Measurements from ENCODE around the gene CEP164. TPM values are rescaled to one million over a fixed set of nuclear protein-coding genes. Genes with fewer than 3 reads are reported as not detected.
A peak's percentile ranks its signal among the peaks of the same experiment; 100 is the strongest.

CEP164 gene
- total RNA-seq (10 to 100 TPM; 38.6 to 45.4 TPM), polyA plus RNA-seq (10 to 100 TPM; 11.3 to 15.6 (median 14.9) TPM), total RNA-seq (65.7 to 93.8 (median 80.8) reads per million in 6 experiments)

DNA sequence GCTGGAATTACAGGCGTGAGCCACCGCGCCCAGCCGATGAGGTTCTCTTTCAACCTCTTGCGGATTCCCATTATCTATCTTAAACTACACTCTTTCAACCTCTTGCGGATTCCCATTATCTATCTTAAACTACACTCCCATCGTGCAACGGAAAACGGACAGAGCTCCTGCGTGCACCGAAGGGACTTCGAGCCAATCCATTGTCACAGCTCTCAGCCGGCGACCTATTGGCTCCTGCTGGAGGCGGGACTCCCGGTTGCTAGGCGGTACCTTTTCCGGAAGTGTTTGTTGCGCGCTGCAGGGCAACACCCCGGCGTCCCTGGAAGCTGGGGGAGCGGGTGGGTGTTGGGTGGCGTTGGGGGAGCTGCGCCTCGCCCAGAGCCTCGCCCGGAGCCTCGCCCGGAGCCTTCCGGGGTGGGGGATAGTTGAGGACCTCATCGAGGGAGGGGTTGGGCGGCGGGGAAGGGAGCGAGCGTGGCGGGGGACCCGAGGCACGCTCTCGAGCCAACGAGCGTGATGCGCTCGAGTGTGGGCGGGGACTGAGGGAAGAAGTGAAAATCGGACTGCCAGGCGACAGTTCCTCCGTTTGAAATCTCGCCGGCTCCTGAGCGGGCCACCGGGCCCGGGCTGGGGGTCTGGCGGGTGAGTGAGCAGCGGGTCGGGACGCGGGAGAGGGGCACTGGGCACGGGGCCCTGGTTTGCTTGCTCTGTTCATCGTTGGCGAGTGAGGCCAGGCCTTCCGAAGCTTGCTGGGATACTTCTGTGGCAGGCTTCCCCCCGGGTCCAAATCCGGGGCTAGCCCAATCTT is at the start of gene CEP164:
Gene CEP164, plus strand, starts transcription at position 288 of the 808 bp plus-strand sequence. CDS start 10,733 bp downstream, outside the sequence.
- peak; percentile 82 to 97 (median 94) for DNase-seq
- H3K4me3 Mint-ChIP-seq: peak within 1 kb of the TSS in 8 of 10 donors; percentile 29 to 65 (median 58)
- H3K36me3 Mint-ChIP-seq: peaks cover 0 to 4% (median 0%) of the 10 kb centered on the region in 3 donors
- POLR2A ChIA-PET: interaction anchor here (0.5 to 1.1 kb wide), 6 partner anchors 9 to 555 kb away, joined by 3 to 5 read pairs (median 4); partner anchors contain the start of genes BUD13 and PCSK7
- no peaks in the 10 kb centered on the region for H3K9me3 Mint-ChIP-seq
- H3K27ac Mint-ChIP-seq: peak within 1 kb of the TSS in 6 of 10 donors; percentile 56 to 88 (median 76)
- H3K27me3 Mint-ChIP-seq: peaks cover 0 to 2% (median 0%) of the 10 kb centered on the region in 5 donors
- H3K4me1 Mint-ChIP-seq: peaks cover 0 to 16% (median 10%) of the 10 kb centered on the region in 4 donors
- peak; percentile 91 to 93 for ATAC-seq

DNA sequence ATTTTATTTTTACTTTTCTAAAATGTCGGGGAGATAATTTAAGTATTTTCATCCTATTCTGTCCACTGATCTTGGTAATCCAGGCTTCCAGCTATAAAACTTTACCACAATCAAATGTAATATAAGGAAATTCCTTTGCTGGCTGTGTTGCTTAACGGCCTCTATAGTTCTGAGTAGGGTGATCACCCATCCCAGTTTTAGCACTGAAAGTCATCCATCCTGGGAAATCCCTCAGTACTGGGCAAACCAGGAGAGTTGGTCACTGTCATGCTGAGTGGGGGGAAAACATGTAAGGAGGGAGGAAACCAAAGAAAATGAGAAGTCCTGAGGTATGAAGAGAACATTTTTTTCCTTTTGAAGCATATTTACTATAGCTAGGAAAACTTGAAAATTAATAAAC is 49.3 kb upstream of the CEP164 start:
- no peaks in the 10 kb centered on the region for H3K27me3 Mint-ChIP-seq
- H3K4me1 Mint-ChIP-seq: peaks cover 0 to 20% (median 3%) of the 10 kb centered on the region in 4 donors
- no peak for ATAC-seq
- peaks cover 14 to 62% (median 25%) of the 10 kb centered on the region in 3 donors for H3K36me3 Mint-ChIP-seq
- H3K9me3 Mint-ChIP-seq: peaks cover 0 to 3% (median 0%) of the 10 kb centered on the region in 9 donors
- no peak for DNase-seq
- peak overlapping the region in 1 of 10 donors; percentile 43 for H3K27ac Mint-ChIP-seq
- H3K4me3 Mint-ChIP-seq: no peak overlapping the region
- POLR2A ChIA-PET: no interaction called here

DNA sequence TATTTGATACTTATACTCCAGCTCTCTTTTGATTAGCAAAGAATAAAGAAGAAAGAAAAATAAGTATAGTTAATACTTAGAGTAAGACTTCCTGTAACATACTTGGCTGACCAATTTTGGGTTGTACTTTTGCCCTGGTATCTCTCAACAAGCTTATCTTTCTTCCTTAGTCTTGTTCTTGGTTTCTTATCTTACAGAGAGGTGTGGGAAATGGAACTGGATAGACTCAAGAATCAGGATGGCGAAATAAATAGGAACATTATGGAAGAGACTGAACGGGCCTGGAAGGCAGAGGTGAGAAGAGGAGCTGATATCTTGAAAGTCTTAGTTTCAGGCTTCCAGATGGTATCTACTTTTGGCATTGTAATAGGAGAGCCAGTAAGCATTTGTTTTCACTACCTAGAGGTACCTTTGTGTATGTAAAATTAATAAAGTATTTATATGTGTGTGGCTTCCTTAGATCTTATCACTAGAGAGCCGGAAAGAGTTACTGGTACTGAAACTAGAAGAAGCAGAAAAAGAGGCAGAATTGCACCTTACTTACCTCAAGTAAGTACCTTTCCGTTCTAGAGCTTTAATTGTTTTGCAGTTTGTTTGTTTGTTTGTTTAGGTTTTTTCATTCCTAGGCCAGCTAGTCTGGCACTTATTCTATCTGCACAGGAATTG is 47.8 kb upstream of the CEP164 start:
- peak overlapping the region in 6 of 10 donors; percentile 19 to 96 (median 51) for H3K27ac Mint-ChIP-seq
- H3K9me3 Mint-ChIP-seq: no peaks in the 10 kb centered on the region
- peaks cover 0 to 17% (median 3%) of the 10 kb centered on the region in 4 donors for H3K4me1 Mint-ChIP-seq
- no peaks in the 10 kb centered on the region for H3K27me3 Mint-ChIP-seq
- peak overlapping the region in 2 of 10 donors; percentile 46 to 70 for H3K4me3 Mint-ChIP-seq
- ATAC-seq: no peak
- POLR2A ChIA-PET: no interaction called here
- H3K36me3 Mint-ChIP-seq: peaks cover 14 to 67% (median 21%) of the 10 kb centered on the region in 3 donors
- no peak for DNase-seq

DNA sequence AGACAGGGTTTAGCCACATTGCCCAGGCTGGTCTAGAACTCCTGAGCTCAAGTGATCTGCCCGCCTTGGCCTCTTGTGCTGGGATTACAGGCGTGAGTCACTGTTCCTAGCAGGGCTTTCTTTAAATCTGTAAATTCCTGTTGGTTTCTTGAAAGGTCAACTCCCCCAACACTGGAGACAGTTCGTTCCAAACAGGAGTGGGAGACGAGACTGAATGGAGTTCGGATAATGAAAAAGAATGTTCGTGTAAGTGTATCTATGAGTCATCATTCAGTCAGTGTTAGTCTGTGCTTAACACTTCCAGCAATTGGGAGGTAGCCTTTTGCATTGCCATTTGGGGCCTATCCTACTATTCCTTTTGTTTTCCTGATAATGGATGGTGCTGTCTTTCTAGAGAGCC is 46.5 kb upstream of the CEP164 start:
- peaks cover 0 to 7% (median 3%) of the 10 kb centered on the region in 4 donors for H3K4me1 Mint-ChIP-seq
- H3K27ac Mint-ChIP-seq: peak overlapping the region in 2 of 10 donors; percentile 15 to 19
- DNase-seq (no peak), ATAC-seq (no peak)
- H3K36me3 Mint-ChIP-seq: peaks cover 14 to 68% (median 25%) of the 10 kb centered on the region in 3 donors
- H3K9me3 Mint-ChIP-seq: no peaks in the 10 kb centered on the region
- peak overlapping the region in 1 of 10 donors; percentile 18 for H3K4me3 Mint-ChIP-seq
- POLR2A ChIA-PET: no interaction called here
- no peaks in the 10 kb centered on the region for H3K27me3 Mint-ChIP-seq

DNA sequence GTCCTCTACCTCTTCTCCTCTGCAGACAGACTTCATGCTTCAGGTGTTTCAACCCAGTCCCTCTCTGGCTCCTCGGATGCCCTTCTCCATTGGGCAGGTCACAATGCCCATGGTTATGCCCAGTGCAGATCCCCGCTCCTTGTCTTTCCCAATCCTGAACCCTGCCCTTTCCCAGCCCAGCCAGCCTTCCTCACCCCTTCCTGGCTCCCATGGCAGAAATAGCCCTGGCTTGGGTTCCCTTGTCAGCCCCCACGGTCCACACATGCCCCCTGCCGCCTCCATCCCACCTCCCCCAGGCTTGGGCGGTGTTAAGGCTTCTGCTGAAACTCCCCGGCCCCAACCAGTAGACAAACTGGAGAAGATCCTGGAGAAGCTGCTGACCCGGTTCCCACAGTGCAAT is 45.8 kb upstream of the CEP164 start:
- DNase-seq (no peak), ATAC-seq (no peak)
- POLR2A ChIA-PET: no interaction called here
- Mint-ChIP-seq H3K4me1 (peaks cover 0 to 7% (median 3%) of the 10 kb centered on the region in 4 donors), H3K4me3 (no peak overlapping the region), H3K27me3 (no peaks in the 10 kb centered on the region), H3K27ac (peak overlapping the region in 3 of 10 donors; percentile 19 to 60 (median 53)), H3K9me3 (no peaks in the 10 kb centered on the region), H3K36me3 (peaks cover 14 to 75% (median 27%) of the 10 kb centered on the region in 3 donors)

DNA sequence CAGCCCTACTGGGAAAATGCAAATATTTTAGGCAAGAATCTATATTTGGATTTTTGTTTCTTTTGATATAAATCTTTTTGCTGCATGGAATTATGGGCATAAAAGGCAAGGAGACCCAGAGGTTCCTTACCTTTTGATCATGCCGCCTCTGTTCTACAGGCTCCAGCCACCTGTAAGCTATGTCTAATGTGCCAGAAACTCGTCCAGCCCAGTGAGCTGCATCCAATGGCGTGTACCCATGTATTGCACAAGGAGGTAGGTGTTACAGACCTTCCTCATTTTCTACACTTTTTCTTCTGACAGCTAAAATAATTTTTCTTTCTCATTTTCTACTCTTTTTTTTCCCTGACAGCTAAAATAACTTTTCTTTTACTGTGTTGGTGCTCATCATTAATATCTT is 44.7 kb upstream of the CEP164 start:
- Mint-ChIP-seq H3K36me3 (peaks cover 14 to 79% (median 27%) of the 10 kb centered on the region in 3 donors), H3K4me3 (no peak overlapping the region), H3K27me3 (no peaks in the 10 kb centered on the region), H3K4me1 (peaks cover 0 to 7% (median 3%) of the 10 kb centered on the region in 4 donors), H3K27ac (peak overlapping the region in 1 of 10 donors; percentile 13), H3K9me3 (no peaks in the 10 kb centered on the region)
- DNase-seq (no peak), ATAC-seq (no peak)
- POLR2A ChIA-PET: interaction anchor here (1.6 kb wide), 1 partner anchor 56 kb away, joined by 3 read pairs; no protein-coding TSS in a partner anchor

DNA sequence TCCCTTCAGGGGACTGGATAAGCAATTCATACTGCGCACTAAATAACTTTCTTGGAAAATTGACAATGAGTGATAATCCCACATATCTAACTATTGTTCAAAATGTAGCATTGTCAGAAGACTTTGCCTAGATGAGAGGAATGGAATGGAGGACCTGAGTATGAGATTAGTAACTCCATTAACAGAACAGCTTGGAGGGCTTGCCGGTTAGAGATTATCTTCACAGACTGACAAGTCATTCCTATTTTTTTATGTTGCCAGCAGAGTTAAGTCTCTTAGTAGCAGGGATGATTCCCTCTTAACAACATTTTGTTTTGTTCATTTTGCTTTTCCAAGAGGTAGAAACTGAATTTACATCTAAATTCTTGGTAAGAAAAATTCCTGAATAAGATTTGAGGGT is 43.6 kb upstream of the CEP164 start:
- H3K27ac Mint-ChIP-seq: no peak overlapping the region
- ATAC-seq: no peak
- H3K36me3 Mint-ChIP-seq: peaks cover 14 to 80% (median 29%) of the 10 kb centered on the region in 3 donors
- DNase-seq: no peak
- peaks cover 0 to 7% (median 2%) of the 10 kb centered on the region in 4 donors for H3K4me1 Mint-ChIP-seq
- no peaks in the 10 kb centered on the region for H3K9me3 Mint-ChIP-seq
- no peaks in the 10 kb centered on the region for H3K27me3 Mint-ChIP-seq
- no peak overlapping the region for H3K4me3 Mint-ChIP-seq
- POLR2A ChIA-PET: interaction anchor here (1.6 kb wide), 1 partner anchor 57 kb away, joined by 3 read pairs; no protein-coding TSS in a partner anchor

DNA sequence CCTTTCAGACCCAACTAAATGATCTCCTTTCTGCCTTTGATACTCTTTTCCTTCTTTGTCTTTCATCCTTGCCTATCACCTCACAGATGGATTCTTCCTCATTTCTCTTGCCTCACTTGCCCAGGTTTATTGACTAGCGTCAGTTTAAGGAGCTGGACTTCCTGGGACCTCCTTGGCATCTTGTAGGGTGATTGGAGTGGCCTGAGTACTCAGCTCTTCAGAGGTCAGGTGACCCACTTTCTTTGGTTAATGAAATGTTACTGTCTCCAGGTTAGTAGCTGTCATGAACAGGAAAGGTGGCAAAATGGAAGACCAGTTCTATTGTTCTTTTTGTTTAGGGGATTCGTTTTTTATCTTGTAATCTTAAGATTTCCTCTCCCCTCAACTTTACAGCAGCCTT is 41.1 kb upstream of the CEP164 start:
- H3K27ac Mint-ChIP-seq: peak overlapping the region in 3 of 10 donors; percentile 0 to 35 (median 8)
- DNase-seq (no peak), ATAC-seq (no peak)
- H3K36me3 Mint-ChIP-seq: peaks cover 13 to 64% (median 26%) of the 10 kb centered on the region in 3 donors
- no peaks in the 10 kb centered on the region for H3K27me3 Mint-ChIP-seq
- POLR2A ChIA-PET: no interaction called here
- no peaks in the 10 kb centered on the region for H3K9me3 Mint-ChIP-seq
- no peaks in the 10 kb centered on the region for H3K4me1 Mint-ChIP-seq
- no peak overlapping the region for H3K4me3 Mint-ChIP-seq

DNA sequence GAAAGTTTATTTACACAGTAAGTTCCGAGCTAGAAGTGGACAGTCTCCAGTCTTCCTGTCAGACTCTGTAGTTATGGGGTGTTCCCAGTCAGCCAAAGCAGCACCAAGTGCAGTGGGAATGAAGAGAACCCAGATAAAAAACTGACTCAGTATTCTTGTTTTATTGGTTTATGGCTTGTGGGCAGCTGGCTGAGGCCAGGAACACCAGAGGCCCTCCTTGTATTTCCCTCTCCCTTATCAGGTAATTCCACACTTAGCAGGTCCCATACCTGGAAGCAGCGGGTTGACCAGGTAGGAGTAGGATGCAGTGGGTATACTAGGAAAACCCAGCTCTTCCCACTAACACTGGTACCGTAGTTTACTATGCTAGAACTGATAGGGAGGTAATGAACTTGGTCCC is 40.0 kb upstream of the CEP164 start:
- Mint-ChIP-seq H3K27ac (peak overlapping the region in 1 of 10 donors; percentile 75), H3K9me3 (no peaks in the 10 kb centered on the region), H3K27me3 (no peaks in the 10 kb centered on the region), H3K4me1 (no peaks in the 10 kb centered on the region), H3K36me3 (peaks cover 2 to 53% (median 24%) of the 10 kb centered on the region in 3 donors), H3K4me3 (no peak overlapping the region)
- DNase-seq (no peak), ATAC-seq (no peak)
- POLR2A ChIA-PET: no interaction called here

DNA sequence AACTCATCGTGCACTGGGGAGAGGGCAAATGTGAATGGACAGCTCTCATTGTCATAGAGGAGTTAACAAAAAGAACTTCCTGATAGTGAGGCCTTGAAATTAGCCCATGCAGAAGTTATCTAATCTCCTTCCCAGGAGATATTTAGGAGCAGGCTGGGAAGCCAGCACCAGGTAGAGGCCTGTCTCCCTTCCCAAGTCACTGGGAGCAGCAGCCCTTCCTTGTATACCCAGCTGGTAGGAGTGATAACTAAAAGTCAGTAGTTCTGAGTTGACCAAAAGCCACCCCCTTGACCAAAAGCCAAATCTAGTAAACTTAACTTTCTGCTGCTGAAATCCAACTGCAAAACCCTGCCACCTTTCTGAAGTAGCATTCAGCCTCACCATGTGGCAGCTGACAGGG is 37.9 kb upstream of the CEP164 start:
- Mint-ChIP-seq H3K9me3 (no peaks in the 10 kb centered on the region), H3K4me3 (no peak overlapping the region), H3K4me1 (no peaks in the 10 kb centered on the region), H3K27ac (peak overlapping the region in 1 of 10 donors; percentile 63), H3K27me3 (no peaks in the 10 kb centered on the region), H3K36me3 (peaks cover 0 to 37% (median 17%) of the 10 kb centered on the region in 3 donors)
- POLR2A ChIA-PET: no interaction called here
- DNase-seq: no peak
- ATAC-seq: no peak

DNA sequence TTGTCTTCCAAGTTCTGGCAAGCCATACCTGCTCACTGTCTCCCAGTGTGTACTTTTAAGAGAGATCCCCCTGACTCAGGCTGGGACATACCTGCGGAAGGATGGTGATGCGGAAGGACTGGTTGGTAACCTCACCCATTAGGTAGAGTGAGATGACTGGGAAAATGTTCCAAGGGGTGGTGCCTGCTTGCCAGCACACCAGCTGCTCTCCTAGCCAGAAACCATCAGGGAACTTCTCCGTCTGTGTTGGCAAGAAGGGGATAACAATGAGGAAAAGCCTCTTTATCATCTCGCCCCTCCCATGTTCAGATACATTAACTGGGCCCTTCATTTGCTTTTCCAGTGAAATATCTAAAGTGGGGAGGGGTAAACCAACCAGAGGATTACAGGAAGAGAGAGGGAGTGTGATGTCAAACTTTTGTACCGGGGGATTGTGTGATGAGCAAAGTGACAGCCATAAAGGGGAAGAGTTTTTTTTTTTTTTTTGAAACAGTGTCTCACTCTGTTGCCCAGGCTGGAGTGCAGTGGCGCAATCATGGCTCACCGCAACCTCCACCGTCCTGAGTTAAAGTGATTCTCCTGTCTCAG is 36.8 kb upstream of the CEP164 start, which contains the start of gene BACE1-AS:
Gene BACE1-AS, plus strand, starts transcription at position 538 of the 588 bp plus-strand sequence.
- DNase-seq (no peak), ATAC-seq (no peak)
- no peaks in the 10 kb centered on the region for H3K9me3 Mint-ChIP-seq
- peak within 1 kb of the TSS in 2 of 10 donors; percentile 3 to 53 for H3K27ac Mint-ChIP-seq
- no peak within 1 kb of the TSS for H3K4me3 Mint-ChIP-seq
- H3K27me3 Mint-ChIP-seq: no peaks in the 10 kb centered on the region
- peaks cover 0 to 32% (median 11%) of the 10 kb centered on the region in 3 donors for H3K36me3 Mint-ChIP-seq
- POLR2A ChIA-PET: no interaction called here
- H3K4me1 Mint-ChIP-seq: no peaks in the 10 kb centered on the region

DNA sequence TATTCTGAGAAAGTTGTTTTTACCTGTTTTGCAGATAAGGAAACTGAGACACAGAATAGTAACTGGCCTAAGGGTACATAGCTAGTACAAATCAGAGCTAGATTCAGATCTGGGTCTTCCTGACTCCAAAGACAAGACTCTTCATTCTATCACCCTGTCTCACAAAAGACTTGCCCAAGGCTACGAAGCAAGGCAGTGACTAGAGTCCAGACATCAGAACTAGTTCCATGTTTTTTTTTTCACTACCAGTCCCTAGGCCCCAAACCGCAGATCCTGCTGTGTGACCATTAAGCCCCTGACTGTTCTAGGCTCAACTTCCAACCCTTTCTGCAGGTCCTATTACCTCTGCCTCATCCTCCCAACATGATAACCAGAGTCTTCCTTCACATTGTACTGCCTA is 35.0 kb upstream of the CEP164 start:
- no peak overlapping the region for H3K4me3 Mint-ChIP-seq
- ATAC-seq: no peak
- no peak for DNase-seq
- H3K27me3 Mint-ChIP-seq: no peaks in the 10 kb centered on the region
- peak overlapping the region in 1 of 10 donors; percentile 23 for H3K27ac Mint-ChIP-seq
- peaks cover 0 to 1% (median 0%) of the 10 kb centered on the region in 4 donors for H3K4me1 Mint-ChIP-seq
- no peaks in the 10 kb centered on the region for H3K9me3 Mint-ChIP-seq
- POLR2A ChIA-PET: no interaction called here
- H3K36me3 Mint-ChIP-seq: peaks cover 0 to 18% (median 8%) of the 10 kb centered on the region in 3 donors

Data from naive thymus-derived CD8-positive, alpha-beta T cell (primary cell).